CD1c-positive myeloid dendritic cell (primary cell): ENCODE measurements around the gene VAPA.
A peak's percentile ranks its signal among the peaks of the same experiment; 100 is the strongest.

Experiments used
- DNase-seq: peaks from one replicate; pipeline ENCODE4 v3.0.0-alpha.2; 2016; ENCODE audit errors: extremely low spot score

The VAPA gene

GRCh38 chr18:9914584-9915290 lies 921 bp downstream of the VAPA start:
- peak; percentile 88 for DNase-seq

GRCh38 chr18:9915291-9916076 lies 1.7 kb downstream of the VAPA start:
- DNase-seq, result no peak

- DNase-seq, result peak; percentile 70
These were observed 2.3 kb downstream of the VAPA start for GRCh38 chr18:9916077-9916639.

- DNase-seq, result no peak
These were observed 3.0 kb downstream of the VAPA start for GRCh38 chr18:9916808-9917207.

- DNase-seq, result peak; percentile 48
These were observed 4.3 kb downstream of the VAPA start for GRCh38 chr18:9918016-9918680.

- no peak for DNase-seq
These were observed 5.9 kb downstream of the VAPA start for GRCh38 chr18:9919564-9920232.

- no peak for DNase-seq
These were observed 8.9 kb downstream of the VAPA start for GRCh38 chr18:9922592-9923311.

GRCh38 chr18:9924371-9924943 lies 10.6 kb downstream of the VAPA start:
- no peak for DNase-seq

- no peak for DNase-seq
These were observed 11.6 kb downstream of the VAPA start for GRCh38 chr18:9925369-9925768.

GRCh38 chr18:9925795-9926194 lies 12.0 kb downstream of the VAPA start:
- no peak for DNase-seq

- no peak for DNase-seq
These were observed 12.5 kb downstream of the VAPA start for GRCh38 chr18:9926223-9926894.

- no peak for DNase-seq
These were observed 13.2 kb downstream of the VAPA start for GRCh38 chr18:9926977-9927376.

- no peak for DNase-seq
These were observed 13.7 kb downstream of the VAPA start for GRCh38 chr18:9927392-9928063.

- no peak for DNase-seq
These were observed 14.9 kb downstream of the VAPA start for GRCh38 chr18:9928646-9929259.

GRCh38 chr18:9930299-9930884 lies 16.6 kb downstream of the VAPA start:
- no peak for DNase-seq

- DNase-seq, result no peak
These were observed 17.3 kb downstream of the VAPA start for GRCh38 chr18:9931146-9931545.

- no peak for DNase-seq
These were observed 17.9 kb downstream of the VAPA start for GRCh38 chr18:9931678-9932077.

GRCh38 chr18:9933865-9934264 lies 20.0 kb downstream of the VAPA start:
- DNase-seq, result no peak

GRCh38 chr18:9934274-9934673 lies 20.5 kb downstream of the VAPA start:
- DNase-seq, result no peak
